RPMI8226 (cell line): ENCODE results near the gene ADAMTS10.
"Not testable (repeated sequence)": the region's sequence is repeated elsewhere in the genome, so short reads cannot be mapped to it uniquely, and the experiment has no call there.

Experiments used
- DNase-seq: peaks from one replicate; pipeline ENCODE4 v3.0.0-alpha.2; 2015

Gene ADAMTS10

DNA sequence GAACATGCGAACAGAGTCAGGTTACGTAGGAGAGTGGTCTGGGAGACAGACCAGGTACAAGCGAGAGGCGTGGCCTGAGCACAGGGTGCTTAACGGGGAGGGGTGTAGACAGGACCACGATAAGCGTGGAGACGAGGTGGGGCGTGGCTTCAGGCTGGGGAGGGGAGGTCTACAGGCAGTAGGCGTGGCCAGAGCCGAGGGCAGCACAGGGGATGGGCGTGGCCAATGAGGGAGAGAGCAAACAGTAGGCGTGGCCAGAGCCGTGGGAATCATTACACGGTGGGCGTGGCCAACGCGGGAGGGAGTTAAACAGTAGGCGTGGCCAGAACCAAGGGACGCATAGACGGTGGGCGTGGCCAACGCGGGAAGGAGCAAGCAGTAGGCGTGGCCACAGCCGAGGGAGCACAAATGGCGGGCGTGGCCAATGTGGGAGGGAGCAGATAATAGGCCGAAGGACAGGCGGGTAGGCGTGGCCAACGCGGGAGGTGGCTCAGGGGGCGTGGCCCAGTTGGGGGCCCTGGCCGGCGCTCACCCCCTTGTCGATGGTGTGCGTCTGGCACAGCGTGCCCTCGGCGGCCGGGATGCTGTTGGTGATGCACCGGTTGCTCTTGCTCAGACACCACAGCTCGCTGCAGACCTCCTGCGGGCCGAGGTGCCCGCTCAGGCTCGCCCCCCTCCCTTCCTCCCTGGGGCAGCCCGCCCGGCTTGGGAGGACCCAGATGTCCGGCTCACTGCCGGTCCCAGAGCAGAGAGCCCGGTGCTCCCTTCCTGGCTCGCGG, 18.1 kb downstream of the ADAMTS10 start:
- DNase-seq: peak; percentile 73

DNA sequence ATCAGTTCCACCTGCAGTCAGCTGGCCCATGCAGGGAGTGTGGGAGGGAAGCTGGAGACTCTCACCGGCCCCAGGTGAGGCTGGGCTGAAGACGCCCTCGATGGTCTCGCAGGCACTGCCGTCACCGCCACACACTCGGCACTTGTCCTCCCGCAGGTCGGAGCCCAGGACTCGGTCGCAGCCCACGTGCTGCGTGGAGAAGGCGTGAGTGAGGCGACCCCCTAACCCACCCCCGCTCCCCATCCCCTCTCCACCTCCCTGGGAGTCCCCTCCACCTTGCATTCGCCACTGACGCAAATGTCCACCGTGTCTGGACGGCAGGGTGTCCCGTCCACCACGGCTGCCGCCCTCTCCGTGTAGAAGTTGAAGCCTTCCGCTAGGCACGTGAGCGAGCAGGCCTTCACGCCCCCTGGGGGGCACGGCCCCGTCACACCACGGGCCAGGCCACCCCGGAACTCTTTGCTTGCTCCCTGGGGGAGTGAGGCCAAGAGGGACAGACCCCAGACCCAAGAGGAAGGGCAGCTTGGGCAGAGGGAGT, 21.3 kb downstream of the ADAMTS10 start:
- no peak for DNase-seq

GRCh38 chr19:8585894-8586750, 24.4 kb downstream of the ADAMTS10 start:
- DNase-seq: peak; percentile 74

- DNase-seq: no peak
Observed at GRCh38 chr19:8584965-8585893, 25.3 kb downstream of the ADAMTS10 start.

GRCh38 chr19:8580710-8581281, 29.7 kb downstream of the ADAMTS10 start:
- peak; percentile 85 for DNase-seq

- peak; percentile 87 for DNase-seq
Observed at GRCh38 chr19:8578642-8579265, 31.8 kb downstream of the ADAMTS10 start.

DNA sequence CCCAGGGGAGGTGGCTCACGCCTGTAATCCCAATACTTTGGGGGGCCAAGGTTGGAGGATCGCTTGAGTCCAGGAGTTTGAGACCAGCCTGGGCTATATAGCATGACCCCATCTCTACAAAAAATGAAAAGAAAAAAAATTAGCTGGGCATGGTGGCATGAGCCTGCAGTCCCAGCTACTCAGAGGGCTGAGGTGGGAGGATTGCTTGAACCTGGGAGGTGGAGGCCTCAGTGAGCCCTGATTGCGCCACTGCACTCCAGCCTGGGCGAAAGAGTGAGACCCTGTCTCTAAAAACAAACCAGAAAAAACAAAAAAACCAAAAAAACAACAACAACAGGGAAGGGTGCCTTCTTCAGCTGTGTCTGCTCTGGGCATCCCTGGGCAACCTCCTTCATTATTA, 32.8 kb downstream of the ADAMTS10 start:
- no peak for DNase-seq

DNA sequence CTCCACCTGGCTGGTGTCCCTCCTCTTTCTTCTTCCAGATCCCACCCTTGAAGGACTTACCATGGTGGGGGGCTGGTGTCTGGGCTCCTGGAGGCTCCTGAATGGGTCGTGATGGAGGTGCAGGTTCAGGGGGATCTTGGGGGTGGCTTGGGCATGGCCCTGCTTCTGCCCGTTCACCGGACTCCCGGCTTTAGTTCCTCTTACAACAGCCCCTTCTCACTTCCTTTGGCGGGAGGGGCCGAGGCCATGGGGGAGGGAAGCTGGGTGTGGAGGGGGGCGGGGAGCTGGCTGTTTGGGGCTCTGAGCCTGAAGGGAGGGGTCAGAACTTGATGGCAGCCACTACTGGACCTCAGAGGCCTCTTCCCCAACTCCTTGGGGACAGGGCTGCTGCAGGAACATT, 33.3 kb downstream of the ADAMTS10 start, which contains the start of gene MYO1F:
Gene MYO1F (minus strand): TSS at position 196 of the 400 bp plus-strand sequence. CDS start 133 bp downstream, at position 63.
- peak; percentile 61 for DNase-seq

DNA sequence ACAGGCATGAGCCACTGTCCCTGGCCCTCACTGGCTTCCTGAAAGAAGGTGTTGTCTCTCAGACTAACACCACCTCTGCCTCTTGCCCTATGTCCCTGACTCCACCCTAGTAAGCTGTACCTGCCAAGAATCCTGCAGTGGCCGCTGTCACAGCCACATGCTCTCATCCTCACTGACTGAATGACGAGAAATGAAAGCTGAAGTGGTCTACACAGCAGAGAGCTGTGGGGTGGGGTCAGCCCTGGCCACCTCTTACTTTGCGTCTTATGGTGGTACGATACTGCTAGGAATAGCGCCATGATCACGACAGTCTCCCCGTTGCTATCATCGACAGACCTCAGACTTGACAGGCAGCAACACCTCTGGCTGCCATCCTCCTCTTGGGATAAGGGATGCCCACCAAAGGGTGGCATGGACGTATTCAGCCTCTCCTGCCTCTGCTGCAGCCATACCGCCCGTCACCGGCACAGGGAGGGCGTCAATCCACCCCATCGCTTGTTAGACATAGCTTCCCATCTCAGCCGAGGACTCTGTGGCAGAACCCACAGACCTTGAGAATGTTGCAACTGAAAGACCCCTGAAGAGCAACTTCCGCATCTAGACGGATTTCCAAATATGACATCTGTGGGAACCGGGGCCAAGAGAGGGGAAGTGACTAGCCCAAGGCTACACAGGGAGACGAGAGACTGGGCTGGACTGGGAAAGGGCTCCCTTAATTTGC, 34.1 kb downstream of the ADAMTS10 start:
- DNase-seq: peak; percentile 70

- peak; percentile 76 for DNase-seq
Observed at GRCh38 chr19:8575467-8575997, 35.0 kb downstream of the ADAMTS10 start.

- DNase-seq: not testable (repeated sequence)
Observed at GRCh38 chr19:8574619-8574922, 35.9 kb downstream of the ADAMTS10 start.

DNA sequence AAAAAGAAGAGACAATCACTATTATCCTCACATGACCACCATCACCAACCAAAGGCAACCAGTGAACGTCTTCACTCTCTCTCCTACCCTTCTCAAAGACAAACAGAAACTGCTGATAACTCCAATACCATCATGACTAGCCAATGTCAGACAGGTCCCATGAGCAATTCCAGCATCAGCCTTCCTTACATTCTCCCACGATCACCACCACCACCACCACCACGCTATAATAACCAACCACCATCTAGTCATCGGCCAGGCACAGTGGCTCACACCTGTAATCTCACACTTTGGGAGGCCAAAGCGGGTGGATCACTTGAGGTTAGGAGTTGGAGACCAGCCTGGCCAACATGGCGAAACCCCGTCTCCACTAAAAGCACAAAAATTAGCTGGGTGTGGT, 37.2 kb downstream of the ADAMTS10 start:
- DNase-seq: no peak

- DNase-seq: peak; percentile 78
Observed at GRCh38 chr19:8571006-8571411, 39.5 kb downstream of the ADAMTS10 start.

DNA sequence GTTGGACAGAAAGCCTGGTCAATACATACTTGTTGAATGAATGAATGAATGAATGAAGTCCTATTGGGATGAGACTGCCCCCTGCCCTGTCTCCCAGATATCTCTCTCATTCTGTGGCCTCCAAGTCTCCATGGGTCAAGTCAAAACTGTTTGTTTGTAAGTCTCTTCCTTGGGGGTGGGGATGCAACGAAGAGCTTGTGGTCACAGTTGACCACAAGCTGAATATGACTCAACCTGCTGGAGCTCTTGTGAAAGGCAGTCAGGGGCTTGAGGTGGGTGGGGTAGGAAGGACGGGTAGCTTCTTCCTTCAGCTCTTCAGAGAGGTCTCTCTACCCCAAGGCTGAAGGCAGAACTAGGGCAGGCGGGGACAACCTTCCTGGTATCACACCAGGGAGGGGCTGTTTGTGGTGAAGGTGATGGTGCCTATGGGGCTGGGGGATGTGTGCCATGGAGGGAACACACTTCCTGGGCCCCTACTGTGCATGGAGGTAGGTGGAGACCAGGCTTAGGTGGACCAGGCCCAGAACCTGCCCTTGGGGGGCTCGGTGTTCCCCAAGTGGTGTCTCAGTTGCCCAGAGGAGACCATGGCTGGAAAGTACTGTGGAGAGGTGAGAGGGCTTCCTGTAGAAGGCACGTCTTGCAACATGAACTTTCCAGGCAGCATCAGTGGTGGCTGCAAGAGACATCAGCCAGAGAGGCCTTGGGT, 41.3 kb downstream of the ADAMTS10 start:
- peak; percentile 85 for DNase-seq

DNA sequence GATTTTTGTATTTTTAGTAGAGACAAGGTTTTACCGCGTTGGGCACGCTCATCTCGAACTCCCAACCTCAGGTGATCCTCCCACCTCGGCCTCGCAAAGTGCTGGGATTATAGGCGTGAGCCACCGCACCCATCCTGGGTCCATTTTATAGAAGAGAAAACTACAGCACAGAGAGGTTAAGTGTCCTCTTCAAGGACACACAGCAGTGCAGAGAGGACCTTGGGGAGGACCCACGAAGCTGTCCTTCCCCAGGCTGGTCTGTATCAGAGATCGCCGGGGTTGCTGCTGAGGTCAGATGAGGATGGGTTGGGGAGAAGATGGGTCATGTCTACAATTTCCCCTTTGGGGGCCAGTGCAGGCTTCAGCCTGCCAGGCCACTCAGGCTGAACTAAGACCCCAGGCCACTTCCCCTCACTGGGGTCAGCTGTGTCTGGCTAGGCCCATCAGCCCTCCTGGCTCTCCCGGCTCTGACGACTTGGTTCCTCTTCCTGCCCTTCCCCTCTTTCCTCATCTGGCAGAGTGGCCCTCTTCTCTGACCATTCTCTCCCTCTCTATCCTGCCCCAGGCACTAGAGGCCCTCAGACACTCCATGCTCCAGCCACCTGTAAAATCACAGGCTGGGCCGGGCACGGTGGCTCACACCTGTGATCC, 42.9 kb downstream of the ADAMTS10 start:
- DNase-seq: no peak

GRCh38 chr19:8566855-8567254, 43.7 kb downstream of the ADAMTS10 start:
- no peak for DNase-seq

DNA sequence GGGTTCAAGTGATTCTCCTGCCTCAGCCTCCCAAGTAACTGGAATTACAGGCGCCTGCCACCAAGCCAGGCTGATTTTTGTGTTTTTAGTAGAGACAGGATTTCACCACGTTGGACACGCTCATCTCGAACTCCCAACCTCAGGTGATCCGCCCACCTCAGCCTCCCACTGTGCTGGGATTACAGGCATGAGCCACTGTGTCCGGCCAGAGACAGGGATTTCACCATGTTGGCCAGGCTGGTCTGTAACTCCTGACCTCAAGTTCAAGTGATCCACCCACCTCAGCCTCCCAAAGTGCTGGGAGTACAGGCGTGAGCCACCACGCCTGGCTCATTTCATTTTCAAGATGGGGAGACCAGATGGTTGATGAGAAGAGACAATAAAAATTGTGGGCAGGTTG, 45.6 kb downstream of the ADAMTS10 start:
- DNase-seq: not testable (repeated sequence)

DNA sequence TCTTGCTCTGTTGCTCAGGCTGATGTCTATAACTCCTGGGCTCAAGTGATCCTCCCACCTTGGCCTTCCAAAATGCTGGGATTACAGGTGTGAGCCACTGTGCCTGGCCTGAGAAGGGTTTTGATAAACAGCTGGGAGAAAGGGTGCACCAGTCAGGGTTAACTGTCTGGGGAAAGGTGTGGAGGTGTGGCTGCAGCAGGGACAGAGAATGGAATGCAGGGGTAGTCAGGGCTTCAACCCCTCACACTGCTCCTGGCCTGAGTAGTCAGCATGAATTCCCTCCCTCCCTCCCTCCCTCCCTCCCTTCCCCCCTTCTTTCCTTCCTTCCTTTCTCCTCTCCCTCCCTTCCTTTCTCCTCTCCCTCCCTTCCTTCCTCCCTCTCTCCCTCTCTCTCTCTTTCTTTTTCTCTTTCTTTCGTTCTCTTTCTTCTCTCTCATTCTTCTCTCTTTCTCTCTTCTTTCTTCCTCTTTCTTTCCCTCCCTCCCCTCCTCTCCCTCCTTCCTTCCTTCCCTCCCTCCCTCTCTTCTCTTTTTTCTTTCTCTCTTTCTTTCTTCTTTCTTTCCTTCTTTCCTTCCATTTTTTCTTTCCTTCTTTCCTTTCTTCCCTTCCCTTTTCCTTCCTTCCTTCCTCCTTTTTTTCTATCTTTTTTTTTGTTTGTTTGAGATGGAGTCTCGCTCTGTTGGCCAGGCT, 49.3 kb downstream of the ADAMTS10 start:
- no peak for DNase-seq

- no peak for DNase-seq
Observed at GRCh38 chr19:8558325-8558724, 52.2 kb downstream of the ADAMTS10 start.
